GM12801 (cell line): ENCODE measurements around the gene ARHGEF33.

Experiments
- CTCF ChIP-seq: IDR thresholded peaks from one replicate; pipeline ENCODE4 v1.5.1; 2011; ENCODE audit warnings: control low read depth; ENCODE audit not compliant: insufficient read length; ENCODE audit errors: extremely low read depth

Gene ARHGEF33

GRCh38 chr2:38873763-38874162, 15.9 kb upstream of the ARHGEF33 start:
- no peak for TF ChIP-seq CTCF

- TF ChIP-seq CTCF = no peak
Observed at GRCh38 chr2:38875227-38875575, 14.5 kb upstream of the ARHGEF33 start.

GRCh38 chr2:38875576-38876367, 13.9 kb upstream of the ARHGEF33 start, which contains the start of the genes DHX57 and MORN2:
DHX57 (minus strand) TSS chr2:38875934; CDS start chr2:38868405, 7,529 bp downstream.
MORN2 (plus strand) TSS chr2:38875976.
- TF ChIP-seq CTCF = no peak

GRCh38 chr2:38876407-38876806, 13.3 kb upstream of the ARHGEF33 start:
- no peak for TF ChIP-seq CTCF

GRCh38 chr2:38886063-38886462, 3.6 kb upstream of the ARHGEF33 start:
- no peak for TF ChIP-seq CTCF

GRCh38 chr2:38887347-38887746, 2.3 kb upstream of the ARHGEF33 start:
- no peak for TF ChIP-seq CTCF

- no peak for TF ChIP-seq CTCF
Observed at GRCh38 chr2:38887902-38888554, 1.6 kb upstream of the ARHGEF33 start.
